Panc1 (cell line): ENCODE data around the gene KCNQ1. TPM values are rescaled to one million over a fixed set of nuclear protein-coding genes. Genes with fewer than 3 reads are reported as not detected.

ENCODE experiments used
- ATAC-seq: fragments of 200-7000 bp; cut with Tn5 transposase; 2 replicates; pipeline ENCODE4 v1.9.1; 2020; ENCODE audit warnings: mild to moderate bottlenecking, moderate library complexity
- BruUV-seq: library from RNA; stranded (reverse); fragments of 400-500 nt; replicated peaks from 2 replicates; lab custom pipeline; 2021; lab: Mats Ljungman, UMichigan
- CTCF ChIA-PET: fragments of 300-600 bp; sonication (Branson Sonifier 250); formaldehyde crosslinking; loops from one replicate; lab custom pipeline; 2022; ENCODE audit warnings: antibody characterized with exemption; lab: Charles Lee
- POLR2A ChIA-PET: fragments of 300-600 bp; sonication (Branson Sonifier 250); formaldehyde crosslinking; loops from one replicate; lab custom pipeline; 2022; ENCODE audit warnings: antibody characterized with exemption; lab: Charles Lee
- DNase-seq: peaks from one replicate; pipeline ENCODE4 v3.0.0-alpha.2; 2010; ENCODE audit warnings: low read depth, low spot score
- H3K27ac ChIP-seq: 2 replicates; pipeline ENCODE4 v1.5.1; 2011; ENCODE audit warnings: mild to moderate bottlenecking, low read length, inconsistent platforms
- H3K27me3 ChIP-seq: fragments of 200-500 bp; sonication (Bioruptor generic); 2 replicates; pipeline ENCODE4 v1.6.0; 2014; ENCODE audit warnings: low read length, inconsistent platforms; ENCODE audit not compliant: control insufficient read depth, insufficient read depth
- H3K36me3 ChIP-seq: fragments of 200-500 bp; sonication (Bioruptor generic); 2 replicates; pipeline ENCODE4 v1.5.1; 2014; ENCODE audit warnings: inconsistent platforms, mild to moderate bottlenecking, low read length, moderate library complexity; ENCODE audit not compliant: control insufficient read depth, insufficient read depth
- H3K4me1 ChIP-seq: 2 replicates; pipeline ENCODE4 v1.5.1; 2011; ENCODE audit warnings: inconsistent platforms, mild to moderate bottlenecking, low read length, moderate library complexity; ENCODE audit not compliant: control insufficient read depth, insufficient read depth
- H3K4me3 ChIP-seq, 2 experiments: 2 replicates each; pipeline ENCODE4 v1.5.1; 2011 to 2012; ENCODE audit warnings: low read depth in 2 of 2, low read length in 2 of 2, mild to moderate bottlenecking in 2 of 2, inconsistent platforms in 1 of 2, moderate library complexity in 1 of 2
- H3K9me3 ChIP-seq: fragments of 200-500 bp; sonication (Bioruptor generic); 2 replicates; pipeline ENCODE4 v1.5.1; 2014; ENCODE audit warnings: low read depth, mild to moderate bottlenecking, inconsistent platforms, low read length, moderate library complexity; ENCODE audit not compliant: control insufficient read depth, insufficient read depth
- CTCF ChIP-seq: fragments of 450-650 bp; IDR thresholded peaks from 2 replicates; pipeline ENCODE4 v1.5.1; 2017; ENCODE audit warnings: mild to moderate bottlenecking
- POLR2AphosphoS5 ChIP-seq: IDR thresholded peaks from 2 replicates; pipeline ENCODE4 v1.6.1; 2012; ENCODE audit warnings: mild to moderate bottlenecking, low read depth, low read length, moderate library complexity
- REST ChIP-seq, 2 experiments: IDR thresholded peaks; 2 replicates each; pipeline ENCODE4 v1.6.1; 2011 to 2012; ENCODE audit warnings: low read depth in 2 of 2, control low read depth in 1 of 2, low read length in 1 of 2, mild to moderate bottlenecking in 1 of 2, moderate library complexity in 1 of 2; ENCODE audit not compliant: insufficient read depth in 1 of 2
- SIN3A ChIP-seq: IDR thresholded peaks from 2 replicates; pipeline ENCODE4 v1.6.1; 2012; ENCODE audit warnings: low read depth, mild to moderate bottlenecking, low read length, moderate library complexity, borderline replicate concordance; ENCODE audit not compliant: insufficient read depth
- TCF7L2 ChIP-seq: IDR thresholded peaks from 2 replicates; pipeline ENCODE4 v1.6.1; 2011; ENCODE audit warnings: mild to moderate bottlenecking, low read depth, low read length, inconsistent platforms
- in situ Hi-C: cut with HindIII; loops from 2 replicates; pipeline ENCODE4 v1.10.0; 2016; ENCODE audit warnings: low sequenced_read_pairs, low pct_unique_long_range_greater_than_20kb
- intact Hi-C: fragments of 100-400 bp; cut with micrococcal nuclease; formaldehyde crosslinking; loops from one replicate; pipeline ENCODE4 v1.10.0; 2022; ENCODE audit not compliant: unreplicated experiment
- total RNA-seq: library from RNA; stranded (reverse); gene quantifications from one replicate; pipeline ENCODE4 v1.2.1, GENCODE V29; 2021; ENCODE audit not compliant: unreplicated experiment

The KCNQ1 gene
- total RNA-seq, 1 experiment from 2014 or later: 1.0 TPM

- DNase-seq: no peak
- in situ Hi-C loops: no loop called here
- intact Hi-C loops: no loop called here
- Histone ChIP-seq H3K27me3 (no peaks in the 10 kb centered on the region), H3K27ac (no peak overlapping the region), H3K36me3 (no peaks in the 10 kb centered on the region), H3K9me3 (no peaks in the 10 kb centered on the region), H3K4me1 (peaks cover 28% of the 10 kb centered on the region), H3K4me3 (no peak overlapping the region)
- no peak for ATAC-seq
- no TSS peak for BruUV-seq
- TF ChIP-seq REST (IDR thresholded peaks at IDR 0.05; ENCODE audit: insufficient read depth in 1 of 2, low read depth in 2 of 2, low read length in 1 of 2) (no peak), CTCF (no peak), TCF7L2 (no peak), SIN3A (no peak), POLR2AphosphoS5 (no peak)
- POLR2A ChIA-PET: no interaction called here
- CTCF ChIA-PET: no interaction called here
Observed at GRCh38 chr11:2775626-2776350, 331.0 kb downstream of the KCNQ1 start.

GRCh38 chr11:2776351-2777061, 331.7 kb downstream of the KCNQ1 start:
- H3K4me3 ChIP-seq: no peak overlapping the region
- intact Hi-C loops: no loop called here
- H3K27me3 ChIP-seq: no peaks in the 10 kb centered on the region
- BruUV-seq: no TSS peak
- no peaks in the 10 kb centered on the region for H3K9me3 ChIP-seq
- H3K27ac ChIP-seq: no peak overlapping the region
- in situ Hi-C loops: no loop called here
- POLR2A ChIA-PET: no interaction called here
- peaks cover 28% of the 10 kb centered on the region for H3K4me1 ChIP-seq
- ATAC-seq: no peak
- H3K36me3 ChIP-seq: no peaks in the 10 kb centered on the region
- CTCF ChIA-PET: interaction anchor here (0.5 kb wide), 1 partner anchor 135 kb away, joined by 3 read pairs; no protein-coding TSS in a partner anchor
- no peak for DNase-seq
- no peak for TF ChIP-seq REST (IDR thresholded peaks at IDR 0.05; ENCODE audit: insufficient read depth in 1 of 2, low read depth in 2 of 2, low read length in 1 of 2)
- no peak for TF ChIP-seq CTCF
- no peak for TF ChIP-seq POLR2AphosphoS5
- TF ChIP-seq SIN3A: no peak
- TF ChIP-seq TCF7L2: no peak
